IPS-20b (cell line): ENCODE data around the gene NPIPB12.
"Not testable (repeated sequence)": the region's sequence is repeated elsewhere in the genome, so short reads cannot be mapped to it uniquely, and the experiment has no call there.

ENCODE experiments used
- H3K27ac ChIP-seq: one replicate; pipeline ENCODE4 v1.5.1; 2013; ENCODE audit warnings: low read length
- H3K27me3 ChIP-seq: 2 replicates; pipeline ENCODE4 v1.6.1; 2013; ENCODE audit warnings: mild to moderate bottlenecking, low read length, inconsistent platforms; ENCODE audit not compliant: insufficient read depth
- H3K36me3 ChIP-seq: 2 replicates; pipeline ENCODE4 v1.6.1; 2013; ENCODE audit warnings: low read depth, mild to moderate bottlenecking, inconsistent platforms, low read length, moderate library complexity; ENCODE audit not compliant: insufficient read depth
- H3K4me1 ChIP-seq: 2 replicates; pipeline ENCODE4 v1.6.1; 2013; ENCODE audit warnings: mild to moderate bottlenecking, control low read depth, inconsistent platforms, low read length, moderate library complexity; ENCODE audit not compliant: insufficient read depth
- H3K4me3 ChIP-seq: 2 replicates; pipeline ENCODE4 v1.5.1; 2013; ENCODE audit warnings: mild to moderate bottlenecking, low read length, inconsistent platforms
- H3K9ac ChIP-seq: 2 replicates; pipeline ENCODE4 v1.6.1; 2013; ENCODE audit warnings: low read depth, mild to moderate bottlenecking, inconsistent platforms, low read length, moderate library complexity
- H3K9me3 ChIP-seq: 2 replicates; pipeline ENCODE4 v1.6.1; 2013; ENCODE audit warnings: mild to moderate bottlenecking, low read depth, low read length, inconsistent platforms; ENCODE audit not compliant: insufficient read depth

The NPIPB12 gene

DNA sequence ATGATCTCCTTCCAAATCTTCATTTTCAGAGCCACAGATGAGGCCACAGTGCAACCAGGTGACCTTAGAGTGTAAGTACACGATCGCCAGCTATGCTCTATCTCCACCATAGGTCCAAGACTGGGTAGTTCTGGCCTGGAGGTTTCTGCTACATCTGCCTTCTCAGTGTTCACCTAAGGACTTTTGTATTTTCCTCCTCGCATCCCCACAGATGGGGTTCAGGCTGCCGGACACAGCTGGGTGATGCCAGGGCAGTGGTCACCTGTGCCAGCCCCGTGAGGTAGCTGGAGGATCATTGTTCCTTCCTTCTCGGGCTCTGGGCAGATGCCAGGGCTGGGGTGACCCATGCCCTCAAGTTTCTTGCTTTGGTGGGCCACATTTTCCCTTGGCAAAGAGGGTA is at the start of gene NPIPB12:
Gene NPIPB12, minus strand, starts transcription at position 101 of the 400 bp plus-strand sequence.
- H3K27ac ChIP-seq, H3K27me3 ChIP-seq, H3K9me3 ChIP-seq, H3K4me1 ChIP-seq, H3K36me3 ChIP-seq, H3K4me3 ChIP-seq, H3K9ac ChIP-seq: not testable (repeated sequence)

DNA sequence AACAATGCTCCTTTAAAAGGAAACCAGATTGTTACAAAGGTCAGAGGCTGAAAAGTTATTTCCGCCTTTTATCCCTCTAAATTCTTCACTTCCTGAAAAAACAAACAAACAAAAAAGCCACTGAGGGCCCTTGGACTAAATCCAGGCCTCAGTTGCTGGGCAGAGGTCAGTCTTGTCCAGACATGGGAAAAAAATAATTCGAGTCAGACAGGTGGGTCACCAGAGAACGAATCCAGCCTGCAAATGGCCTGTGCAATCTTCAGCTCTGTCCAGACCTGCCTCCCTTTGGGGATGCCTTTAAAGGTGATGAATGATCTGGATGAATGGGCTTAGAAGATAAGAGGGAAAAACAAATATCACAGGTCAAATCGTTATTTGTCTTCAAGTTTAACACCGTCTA is 15.3 kb upstream of the NPIPB12 start:
- not testable (repeated sequence) for H3K36me3 ChIP-seq, H3K9ac ChIP-seq, H3K4me3 ChIP-seq, H3K4me1 ChIP-seq, H3K27ac ChIP-seq, H3K9me3 ChIP-seq, H3K27me3 ChIP-seq

DNA sequence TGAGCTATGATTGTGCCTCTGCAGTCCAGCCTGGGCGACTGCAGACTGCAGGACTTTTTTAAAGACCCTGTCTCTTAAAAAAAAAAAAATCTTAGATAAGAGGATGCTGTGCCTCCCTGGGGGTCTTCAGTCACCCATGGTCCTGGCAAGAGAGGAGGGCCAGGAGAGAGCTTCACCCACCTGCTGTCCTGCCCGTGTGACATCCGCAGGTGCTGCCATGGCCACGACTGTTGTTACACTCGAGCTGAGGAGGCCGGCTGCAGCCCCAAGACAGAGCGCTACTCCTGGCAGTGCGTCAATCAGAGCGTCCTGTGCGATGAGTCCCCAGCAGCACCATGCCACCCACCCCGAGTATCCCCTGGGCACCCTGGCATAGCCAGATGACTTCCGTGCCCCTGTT is 23.9 kb downstream of the NPIPB12 start:
- H3K4me3 ChIP-seq, H3K9me3 ChIP-seq, H3K4me1 ChIP-seq, H3K27me3 ChIP-seq, H3K36me3 ChIP-seq, H3K9ac ChIP-seq, H3K27ac ChIP-seq: not testable (repeated sequence)

DNA sequence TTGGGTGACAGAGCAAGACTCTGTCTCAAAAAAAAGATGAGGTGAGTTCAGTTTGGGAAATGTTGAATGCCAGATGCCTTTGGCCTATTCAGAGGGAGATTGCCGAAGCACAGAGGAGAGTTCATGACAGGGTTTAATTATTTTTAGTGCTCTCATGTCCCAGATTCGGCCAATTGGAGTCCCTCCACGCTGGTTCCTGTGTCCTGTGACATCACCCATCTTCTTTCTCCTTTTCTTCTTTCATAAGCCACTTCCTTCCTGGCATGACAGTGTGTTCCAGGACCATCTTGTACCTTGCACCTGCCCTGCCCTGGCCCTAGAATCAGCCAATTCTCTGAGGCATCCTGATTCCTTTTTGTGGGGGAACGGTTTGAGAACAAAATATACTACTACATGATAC is 34.1 kb downstream of the NPIPB12 start:
- H3K36me3 ChIP-seq, H3K4me1 ChIP-seq, H3K4me3 ChIP-seq, H3K27me3 ChIP-seq, H3K27ac ChIP-seq, H3K9ac ChIP-seq, H3K9me3 ChIP-seq: not testable (repeated sequence)

DNA sequence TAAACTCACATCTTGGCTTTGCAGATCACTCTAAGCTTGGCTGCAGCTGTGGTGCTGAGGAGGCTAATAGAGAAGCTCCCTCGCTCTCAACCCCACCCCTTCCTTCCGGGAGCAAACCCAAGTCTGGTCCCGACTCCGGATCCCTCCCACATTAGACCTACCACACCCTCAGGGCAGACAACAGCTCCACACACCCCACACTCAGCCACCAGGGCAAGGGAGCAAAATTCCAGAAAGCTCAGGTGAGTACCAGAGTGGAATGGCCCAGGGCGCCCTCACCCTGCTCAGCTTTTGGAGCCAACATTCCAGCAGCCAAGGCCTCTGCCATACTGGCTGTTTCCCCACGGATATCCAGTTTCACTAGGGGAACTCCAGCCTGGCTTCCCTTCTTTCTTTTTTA is 36.5 kb downstream of the NPIPB12 start:
- not testable (repeated sequence) for H3K9me3 ChIP-seq, H3K27me3 ChIP-seq, H3K27ac ChIP-seq, H3K4me1 ChIP-seq, H3K36me3 ChIP-seq, H3K9ac ChIP-seq, H3K4me3 ChIP-seq

DNA sequence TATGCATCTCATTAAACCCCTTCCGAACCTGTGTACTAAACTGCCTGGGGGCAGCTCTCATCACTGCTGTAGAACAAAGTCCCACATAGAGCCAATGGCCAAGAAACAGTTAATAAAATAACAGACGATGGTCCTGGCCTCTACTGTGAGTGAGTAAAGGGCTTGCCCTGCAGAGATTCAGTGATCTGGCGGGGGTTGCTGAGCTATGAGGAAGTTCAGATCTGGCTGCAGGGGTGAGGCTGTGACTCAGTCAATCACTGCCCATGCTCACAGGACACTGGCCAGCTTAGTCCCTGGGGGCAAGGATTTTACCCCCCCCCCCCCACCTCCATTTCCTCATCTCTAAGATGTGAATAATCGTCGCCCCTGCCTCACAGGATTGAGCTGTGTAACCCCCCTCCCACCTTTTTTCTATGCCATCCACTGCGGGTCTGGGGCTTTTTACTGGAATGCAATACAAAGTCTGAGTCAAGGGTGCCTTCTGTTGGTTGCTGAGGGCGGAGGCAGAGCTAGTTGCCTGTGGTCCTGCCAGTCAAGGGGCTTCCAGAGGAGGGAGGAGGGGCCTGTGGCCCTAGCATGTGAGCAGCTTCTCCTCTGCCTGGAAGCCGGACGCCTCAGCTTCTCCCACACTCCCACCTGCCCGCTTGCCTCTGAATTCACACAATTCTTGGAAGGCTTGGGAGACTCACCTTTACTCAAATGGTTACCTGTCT is 38.4 kb downstream of the NPIPB12 start:
- not testable (repeated sequence) for H3K9ac ChIP-seq, H3K9me3 ChIP-seq, H3K27me3 ChIP-seq, H3K4me1 ChIP-seq, H3K36me3 ChIP-seq, H3K27ac ChIP-seq, H3K4me3 ChIP-seq

DNA sequence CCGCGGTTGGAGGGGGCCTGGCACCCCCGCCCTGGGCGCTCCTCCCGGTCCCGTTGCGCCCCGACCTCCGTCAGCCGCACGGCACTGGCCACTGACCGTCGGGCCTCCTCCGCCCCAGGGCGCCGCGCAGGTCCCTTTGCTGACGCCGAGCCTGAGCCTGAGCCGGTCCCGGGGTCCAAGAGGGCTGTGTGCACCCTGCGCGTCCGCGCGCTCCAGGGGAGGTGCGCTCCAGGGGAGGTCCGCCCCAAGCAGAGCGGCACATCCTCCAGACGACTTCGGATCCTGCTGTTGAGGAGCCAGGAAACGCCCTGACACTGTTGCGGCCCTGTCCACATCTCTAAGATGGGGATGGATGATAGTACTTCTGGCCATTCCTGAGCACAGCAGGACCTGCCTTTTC is 39.3 kb downstream of the NPIPB12 start:
- H3K4me3 ChIP-seq, H3K27ac ChIP-seq, H3K9me3 ChIP-seq, H3K4me1 ChIP-seq, H3K9ac ChIP-seq, H3K27me3 ChIP-seq, H3K36me3 ChIP-seq: not testable (repeated sequence)

DNA sequence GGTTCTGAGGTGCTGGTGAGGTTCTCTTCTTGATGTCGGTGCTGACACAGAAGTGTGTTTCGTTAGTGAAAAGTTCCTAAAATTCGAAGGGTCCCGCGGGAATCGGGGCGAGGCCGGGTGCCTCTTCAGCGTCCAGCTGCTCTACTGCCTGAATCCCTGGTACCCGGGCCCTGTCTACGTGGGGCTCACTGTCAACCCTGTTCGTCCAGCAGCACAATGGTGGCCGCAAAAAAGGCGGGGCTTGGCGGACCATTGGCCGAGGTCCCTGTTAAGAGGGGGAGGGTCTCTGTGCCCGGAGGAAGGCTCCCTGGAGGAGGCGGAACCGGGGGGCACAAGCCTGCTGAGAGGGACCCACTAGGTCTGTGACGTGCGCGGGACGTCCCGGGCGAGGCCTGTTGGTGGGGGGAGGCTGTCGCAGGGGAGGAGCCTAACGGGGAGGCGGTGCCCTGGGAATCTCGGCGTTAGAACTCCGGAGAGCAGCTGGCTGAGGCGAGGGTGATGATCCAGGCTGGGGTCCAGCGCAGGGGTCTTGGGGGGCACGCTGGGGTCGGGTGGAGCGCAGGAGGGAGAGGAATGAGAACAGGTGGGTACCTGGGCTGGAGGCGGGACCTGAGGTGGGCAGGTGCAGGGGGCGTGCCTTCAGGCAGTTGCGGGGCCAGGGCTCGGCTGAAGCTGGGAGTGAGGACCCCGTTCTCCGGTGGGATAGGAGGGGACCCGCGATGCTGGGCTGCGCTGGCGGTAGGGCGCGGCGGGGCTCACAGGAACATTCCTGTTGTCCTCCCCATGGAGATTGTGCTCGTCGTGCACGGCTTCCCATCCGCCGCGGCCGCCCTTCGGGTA is 40.0 kb downstream of the NPIPB12 start:
- not testable (repeated sequence) for H3K27me3 ChIP-seq, H3K27ac ChIP-seq, H3K4me3 ChIP-seq, H3K9me3 ChIP-seq, H3K36me3 ChIP-seq, H3K9ac ChIP-seq, H3K4me1 ChIP-seq

DNA sequence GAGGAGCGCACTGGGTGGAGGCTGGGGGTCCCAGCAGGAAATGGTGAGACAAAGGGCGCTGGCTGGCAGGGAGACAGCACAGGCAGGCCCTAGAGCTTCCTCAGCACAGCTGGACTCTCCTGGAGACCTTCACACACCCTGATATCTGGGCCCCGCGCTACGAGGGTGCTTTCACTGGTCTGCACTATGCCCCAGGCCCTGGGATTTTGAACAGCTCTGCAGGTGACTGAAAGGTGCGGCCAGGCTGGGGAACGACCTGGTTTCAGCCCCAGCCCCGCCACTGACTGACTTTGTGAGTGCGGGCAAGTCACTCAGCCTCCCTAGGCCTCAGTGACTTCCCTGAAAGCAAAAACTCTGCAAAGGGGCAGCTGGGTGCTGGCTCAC is 45.6 kb downstream of the NPIPB12 start:
- H3K27me3 ChIP-seq, H3K4me3 ChIP-seq, H3K9ac ChIP-seq, H3K4me1 ChIP-seq, H3K27ac ChIP-seq, H3K36me3 ChIP-seq, H3K9me3 ChIP-seq: not testable (repeated sequence)

DNA sequence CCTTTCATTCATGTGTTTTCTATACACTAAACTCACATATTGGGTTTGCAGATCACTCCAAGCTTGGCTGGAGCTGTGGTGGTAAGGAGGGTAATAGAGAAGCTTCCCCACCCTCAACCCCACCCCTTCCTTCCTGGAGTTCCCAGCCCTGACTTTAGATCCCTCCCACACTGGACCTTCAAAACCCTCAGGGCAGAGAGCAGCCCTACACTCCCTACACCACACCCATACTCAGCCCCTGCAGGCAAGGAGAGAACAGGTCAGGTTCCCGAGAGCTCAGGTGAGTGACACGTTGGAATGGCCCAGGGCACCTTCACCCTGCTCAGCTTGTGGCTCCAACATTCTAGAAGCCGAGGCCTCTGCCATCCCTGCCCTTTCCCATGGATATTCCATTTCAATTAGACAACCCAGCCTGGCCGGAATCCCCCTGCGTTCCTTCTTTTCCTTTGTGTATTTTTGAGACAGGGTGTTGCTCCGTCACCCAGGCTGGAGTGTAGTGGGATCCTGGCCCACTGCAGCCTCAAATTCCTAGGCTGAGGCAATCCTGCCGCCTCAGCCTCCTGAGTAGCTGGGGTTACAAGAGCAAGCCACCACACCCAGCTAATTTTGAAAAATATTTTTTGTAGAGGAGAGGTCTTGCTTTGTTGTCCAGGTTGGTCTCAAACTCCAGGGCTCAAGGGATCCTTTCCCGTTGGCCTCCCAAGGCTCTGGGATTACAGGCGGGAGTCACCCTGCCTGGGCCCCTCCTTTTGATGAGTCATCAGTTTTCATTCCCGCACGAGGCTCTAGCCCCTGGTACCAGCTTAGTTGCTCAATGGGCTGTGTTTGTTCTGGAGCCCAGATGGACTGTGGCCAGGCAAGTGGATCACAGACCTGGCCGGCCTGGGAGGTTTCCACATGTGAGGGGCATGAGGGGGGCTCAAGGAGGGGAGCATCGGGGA is 46.2 kb downstream of the NPIPB12 start, which contains the start of gene SULT1A4:
Gene SULT1A4, plus strand, starts transcription at position 208 of the 941 bp plus-strand sequence. CDS start 1,473 bp downstream, outside the sequence.
- not testable (repeated sequence) for H3K9me3 ChIP-seq, H3K9ac ChIP-seq, H3K4me1 ChIP-seq, H3K27ac ChIP-seq, H3K36me3 ChIP-seq, H3K4me3 ChIP-seq, H3K27me3 ChIP-seq

DNA sequence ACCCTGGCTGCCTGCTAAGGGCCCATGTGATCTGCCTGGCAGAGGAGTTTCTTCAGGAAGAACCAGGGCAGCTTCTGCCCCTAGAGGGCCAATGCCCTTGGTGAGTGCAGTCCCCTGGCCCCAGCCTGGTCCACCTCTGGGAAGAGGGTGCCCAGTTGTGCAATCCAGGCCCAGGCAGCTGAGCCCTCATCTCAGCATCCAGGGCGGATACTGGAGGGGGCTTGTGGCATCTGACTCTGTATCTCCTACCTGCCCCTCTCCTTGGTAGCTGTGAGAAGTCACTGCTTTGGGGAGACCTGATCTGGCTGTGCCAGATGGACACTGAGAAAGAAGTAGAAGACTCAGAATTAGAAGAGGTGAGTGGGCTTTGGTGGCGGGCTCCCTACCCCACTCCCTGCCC is 48.5 kb downstream of the NPIPB12 start:
- not testable (repeated sequence) for H3K9ac ChIP-seq, H3K27me3 ChIP-seq, H3K9me3 ChIP-seq, H3K4me3 ChIP-seq, H3K36me3 ChIP-seq, H3K27ac ChIP-seq, H3K4me1 ChIP-seq
